BJ (cell line): Measurements from ENCODE around the gene LCN10. TPM values are rescaled to one million over a fixed set of nuclear protein-coding genes. Genes with fewer than 3 reads are reported as not detected.
"Not testable (repeated sequence)": the region's sequence is repeated elsewhere in the genome, so short reads cannot be mapped to it uniquely, and the experiment has no call there.

Experiments used
- CTCF ChIA-PET: fragments of 350-600 bp; formaldehyde crosslinking; extraction: SDS; loops from one replicate; lab custom pipeline; 2021; ENCODE audit warnings: antibody characterized with exemption, inconsistent platforms; lab: Yijun Ruan, JAX
- POLR2A ChIA-PET: fragments of 300-600 bp; sonication (Branson Sonifier 250); formaldehyde crosslinking; extraction: SDS; loops from one replicate; lab custom pipeline; 2021; ENCODE audit warnings: antibody characterized with exemption; lab: Charles Lee
- DNase-seq: peaks from one replicate; pipeline ENCODE4 v3.0.0-alpha.2; 2011; ENCODE audit warnings: low read depth
- H3K27me3 ChIP-seq: 2 replicates; pipeline ENCODE4 v1.6.0; 2011; ENCODE audit warnings: low read length; ENCODE audit not compliant: control insufficient read depth, insufficient read depth
- H3K36me3 ChIP-seq: 2 replicates; pipeline ENCODE4 v1.5.1; 2011; ENCODE audit warnings: low read length; ENCODE audit not compliant: control insufficient read depth, insufficient read depth
- H3K4me3 ChIP-seq: 2 replicates; pipeline ENCODE4 v1.5.1; 2011; ENCODE audit warnings: low read depth, mild to moderate bottlenecking, control low read depth, low read length
- CTCF ChIP-seq: IDR thresholded peaks from 2 replicates; pipeline ENCODE4 v1.5.1; 2011; ENCODE audit warnings: low read depth, mild to moderate bottlenecking, control low read depth, inconsistent platforms, low read length, moderate library complexity; ENCODE audit not compliant: insufficient read depth
- polyA plus RNA-seq: library from polyadenylated mRNA; depleted of rRNA; stranded (reverse); fragments of >200 nt; gene quantifications from 2 replicates; pipeline ENCODE4 v1.2.3, GENCODE V29; 2011

LCN10 gene
- polyA plus RNA-seq, 1 experiment, result not detected

DNA sequence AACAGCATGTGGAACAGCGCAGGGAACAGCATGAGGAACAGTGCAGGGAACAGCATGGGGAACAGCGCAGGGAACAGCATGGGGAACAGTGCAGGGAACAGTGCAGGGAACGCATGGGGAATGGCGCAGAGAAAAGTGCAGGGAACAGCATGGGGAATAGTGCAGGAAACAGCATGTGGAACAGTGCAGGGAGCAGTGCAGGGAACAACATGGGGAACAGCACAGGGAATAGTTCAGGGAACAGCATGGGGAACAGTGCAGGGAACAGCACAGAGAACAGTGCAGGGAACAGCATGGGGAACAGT lies 13.3 kb upstream of the LCN10 start:
- CTCF ChIA-PET, result no interaction called here
- Histone ChIP-seq H3K4me3 (no peak overlapping the region), H3K36me3 (no peaks in the 10 kb centered on the region), H3K27me3 (peaks cover 5% of the 10 kb centered on the region; the same call in 1 of the 2 replicates)
- DNase-seq, result no peak
- no peak for TF ChIP-seq CTCF
- POLR2A ChIA-PET, result no interaction called here

GRCh38 chr9:136755302-136756133 lies 12.8 kb upstream of the LCN10 start:
- H3K36me3 ChIP-seq, DNase-seq, H3K4me3 ChIP-seq, H3K27me3 ChIP-seq, CTCF ChIA-PET, POLR2A ChIA-PET: not testable (repeated sequence)

GRCh38 chr9:136754626-136755301 lies 12.0 kb upstream of the LCN10 start:
- CTCF ChIA-PET, result no interaction called here
- POLR2A ChIA-PET, result no interaction called here
- TF ChIP-seq CTCF, result no peak
- no peaks in the 10 kb centered on the region for H3K36me3 ChIP-seq
- H3K27me3 ChIP-seq, result peaks cover 6% of the 10 kb centered on the region; the same call in 1 of the 2 replicates
- no peak for DNase-seq
- H3K4me3 ChIP-seq, result no peak overlapping the region

DNA sequence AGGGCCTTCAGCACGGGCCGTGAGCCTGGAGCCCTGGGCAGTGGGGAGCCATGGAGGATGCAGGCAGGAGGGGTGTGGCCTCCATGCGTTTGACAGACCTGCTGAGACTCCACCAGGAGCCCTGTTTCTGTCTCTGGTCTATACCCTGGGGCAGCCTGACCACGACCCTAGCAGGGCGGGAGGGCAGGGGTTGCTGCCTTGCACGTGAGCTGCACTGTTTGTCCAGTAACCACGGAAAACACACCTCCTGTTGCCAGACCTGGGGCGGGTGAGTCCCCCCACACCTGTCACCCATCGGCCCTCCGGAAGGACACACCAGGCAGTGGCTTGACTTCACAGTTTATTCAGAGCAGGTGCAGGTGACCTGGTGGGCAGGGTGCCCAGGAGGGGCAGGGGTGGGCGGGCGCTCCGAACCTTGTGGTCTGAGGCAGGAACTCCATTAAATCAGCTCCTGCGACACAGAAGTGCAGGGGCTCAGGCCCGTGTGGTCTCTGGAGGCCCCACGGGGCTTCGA lies 11.4 kb upstream of the LCN10 start:
- no peak for DNase-seq
- POLR2A ChIA-PET, result no interaction called here
- no peak overlapping the region for H3K4me3 ChIP-seq
- no peak for TF ChIP-seq CTCF
- CTCF ChIA-PET, result no interaction called here
- peaks cover 6% of the 10 kb centered on the region; the same call in 1 of the 2 replicates for H3K27me3 ChIP-seq
- no peaks in the 10 kb centered on the region for H3K36me3 ChIP-seq

GRCh38 chr9:136753371-136754058 lies 10.8 kb upstream of the LCN10 start:
- ChIA-PET CTCF (interaction anchor here (0.6 kb wide), 1 partner anchor 324 kb away, joined by 3 read pairs; no protein-coding TSS in a partner anchor), POLR2A (no interaction called here)
- H3K27me3 ChIP-seq, result peaks cover 6% of the 10 kb centered on the region; the same call in 1 of the 2 replicates
- H3K36me3 ChIP-seq, result no peaks in the 10 kb centered on the region
- no peak for DNase-seq
- no peak for TF ChIP-seq CTCF
- no peak overlapping the region for H3K4me3 ChIP-seq
